Amniotic epithelial cell (primary cell): ENCODE data around the gene PA2G4.
"Not testable (repeated sequence)": the region's sequence is repeated elsewhere in the genome, so short reads cannot be mapped to it uniquely, and the experiment has no call there.

Source experiments
- DNase-seq: peaks from one replicate; pipeline ENCODE4 v3.0.0-alpha.2; 2010; ENCODE audit warnings: low read depth

The PA2G4 gene

GRCh38 chr12:56104109-56104814 lies at the start of gene PA2G4:
TSS of gene PA2G4 (plus strand) at chr12:56104559. CDS start at chr12:56104738, 179 bp downstream.
- DNase-seq, result peak; percentile 99

- DNase-seq, result peak; percentile 75
Measured at GRCh38 chr12:56059964-56060363, 44.4 kb upstream of the PA2G4 start.

GRCh38 chr12:56061982-56062381 lies 42.4 kb upstream of the PA2G4 start:
- DNase-seq, result no peak

- DNase-seq, result no peak
Measured at GRCh38 chr12:56062996-56063395, 41.4 kb upstream of the PA2G4 start.

- peak; percentile 72 for DNase-seq
Measured at GRCh38 chr12:56071648-56072047, 32.7 kb upstream of the PA2G4 start.

- no peak for DNase-seq
Measured at GRCh38 chr12:56074396-56074795, 30.0 kb upstream of the PA2G4 start.

GRCh38 chr12:56077966-56078365 lies 26.4 kb upstream of the PA2G4 start:
- DNase-seq, result not testable (repeated sequence)

GRCh38 chr12:56078427-56078826 lies 25.9 kb upstream of the PA2G4 start:
- DNase-seq, result no peak

- peak; percentile 76 for DNase-seq
Measured at GRCh38 chr12:56078931-56079722, 25.2 kb upstream of the PA2G4 start.

- DNase-seq, result peak; percentile 81
Measured at GRCh38 chr12:56079723-56080555, 24.4 kb upstream of the PA2G4 start, which contains the start of gene ERBB3. TSS of gene ERBB3 (plus strand) at chr12:56080165. CDS start at chr12:56080301, 136 bp downstream.

- DNase-seq, result peak; percentile 36
Measured at GRCh38 chr12:56080556-56081138, 23.7 kb upstream of the PA2G4 start.

GRCh38 chr12:56081393-56082347 lies 22.7 kb upstream of the PA2G4 start:
- DNase-seq, result no peak

- no peak for DNase-seq
Measured at GRCh38 chr12:56082382-56082781, 22.0 kb upstream of the PA2G4 start.

GRCh38 chr12:56082967-56083366 lies 21.4 kb upstream of the PA2G4 start:
- no peak for DNase-seq

GRCh38 chr12:56084958-56085543 lies 19.3 kb upstream of the PA2G4 start:
- DNase-seq, result peak; percentile 23

GRCh38 chr12:56086096-56086495 lies 18.3 kb upstream of the PA2G4 start:
- DNase-seq, result peak; percentile 14

GRCh38 chr12:56086608-56087007 lies 17.8 kb upstream of the PA2G4 start:
- no peak for DNase-seq

GRCh38 chr12:56087220-56087619 lies 17.1 kb upstream of the PA2G4 start:
- no peak for DNase-seq

- no peak for DNase-seq
Measured at GRCh38 chr12:56097738-56098137, 6.6 kb upstream of the PA2G4 start.

- no peak for DNase-seq
Measured at GRCh38 chr12:56098592-56098991, 5.8 kb upstream of the PA2G4 start.
